GM18909 (cell line): Measurements from ENCODE around the gene CASQ2.
"Not testable (repeated sequence)": the region's sequence is repeated elsewhere in the genome, so short reads cannot be mapped to it uniquely, and the experiment has no call there.

Experiments
- ATAC-seq: cut with Tn5 transposase; IDR thresholded peaks from one replicate; pipeline ENCODE4 v1.9.1; 2021; ENCODE audit warnings: mild to moderate bottlenecking; ENCODE audit not compliant: unreplicated experiment, poor library complexity

Gene CASQ2

GRCh38 chr1:115781851-115782250 is 13.3 kb upstream of the CASQ2 start:
- ATAC-seq: no peak

- no peak for ATAC-seq
These were observed 12.8 kb upstream of the CASQ2 start for GRCh38 chr1:115781343-115781742.

DNA sequence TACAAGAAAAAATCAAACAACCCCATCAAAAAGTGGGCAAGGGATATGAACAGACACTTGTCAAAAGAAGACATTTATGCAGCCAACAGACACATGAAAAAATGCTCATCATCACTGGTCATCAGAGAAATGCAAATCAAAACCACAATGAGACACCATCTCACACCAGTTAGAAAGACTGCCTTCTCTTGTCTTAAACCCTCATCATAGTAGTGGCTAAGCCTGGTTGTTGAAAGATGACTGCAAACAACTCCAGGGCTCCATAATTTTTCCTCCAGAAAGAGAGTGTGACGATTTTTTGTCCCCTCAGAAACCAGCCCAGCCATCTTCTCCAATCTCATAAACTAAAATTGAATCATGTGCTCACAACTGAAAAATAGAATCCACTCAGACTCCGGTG is 12.1 kb upstream of the CASQ2 start:
- not testable (repeated sequence) for ATAC-seq

DNA sequence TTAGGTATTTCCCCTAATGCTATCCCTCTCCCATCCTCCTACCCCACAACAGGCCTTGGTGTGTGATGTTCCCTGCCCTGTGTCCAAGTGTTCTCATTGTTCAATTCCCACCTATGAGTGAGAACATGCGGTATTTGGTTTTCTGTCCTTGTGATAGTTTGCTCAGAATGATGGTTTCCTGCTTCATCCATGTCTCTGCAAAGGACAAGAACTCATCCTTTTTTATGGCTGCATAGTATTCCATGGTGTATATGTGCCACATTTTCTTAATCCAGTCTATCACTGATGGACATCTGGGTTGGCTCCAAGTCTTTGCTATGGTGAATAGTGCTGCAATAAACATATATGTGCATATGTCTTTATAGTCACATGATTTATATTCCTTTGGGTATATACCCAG is 10.6 kb upstream of the CASQ2 start:
- ATAC-seq: not testable (repeated sequence)

GRCh38 chr1:115771847-115772457 is 3.4 kb upstream of the CASQ2 start:
- ATAC-seq: peak; percentile 87

DNA sequence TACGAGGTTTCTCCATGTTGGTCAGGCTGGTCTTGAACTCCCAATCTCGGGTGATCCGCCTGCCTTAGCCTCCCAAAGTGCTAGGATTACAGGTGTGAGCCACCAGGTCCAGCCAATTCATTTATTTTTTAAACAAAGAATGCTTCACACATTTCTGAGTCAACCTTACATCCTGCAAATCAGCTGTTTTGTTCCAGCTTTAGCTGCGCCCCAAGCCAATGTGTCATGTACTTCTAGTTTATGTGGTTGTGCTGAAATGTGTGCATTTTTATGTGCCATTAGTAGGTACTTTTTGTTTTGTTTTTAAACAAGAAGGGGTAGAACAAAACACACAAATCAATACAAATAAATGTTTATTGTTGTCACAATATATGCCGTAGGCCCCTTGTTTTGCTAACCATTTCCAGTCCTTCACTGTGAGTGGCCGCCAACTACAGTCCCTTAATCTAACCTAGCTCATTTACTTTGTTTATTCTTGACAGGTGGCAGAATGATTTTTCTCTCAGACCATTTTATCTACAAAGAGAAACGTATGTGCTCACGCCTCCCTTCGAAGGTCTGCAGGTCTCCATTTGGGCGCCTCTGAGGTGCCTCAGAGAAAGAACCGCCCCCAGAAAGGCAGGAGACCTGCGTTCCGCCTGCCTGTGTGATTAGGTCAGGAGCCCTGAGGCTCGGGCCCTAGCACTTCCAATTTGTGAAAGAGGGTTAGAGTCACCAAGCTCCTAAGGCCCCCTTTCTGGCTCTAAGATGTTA is 2.8 kb upstream of the CASQ2 start:
- ATAC-seq: peak; percentile 39

GRCh38 chr1:115767403-115767802 is 1.1 kb downstream of the CASQ2 start:
- no peak for ATAC-seq

GRCh38 chr1:115765091-115765490 is 3.4 kb downstream of the CASQ2 start:
- no peak for ATAC-seq

GRCh38 chr1:115764541-115764940 is 4.0 kb downstream of the CASQ2 start:
- ATAC-seq: no peak

DNA sequence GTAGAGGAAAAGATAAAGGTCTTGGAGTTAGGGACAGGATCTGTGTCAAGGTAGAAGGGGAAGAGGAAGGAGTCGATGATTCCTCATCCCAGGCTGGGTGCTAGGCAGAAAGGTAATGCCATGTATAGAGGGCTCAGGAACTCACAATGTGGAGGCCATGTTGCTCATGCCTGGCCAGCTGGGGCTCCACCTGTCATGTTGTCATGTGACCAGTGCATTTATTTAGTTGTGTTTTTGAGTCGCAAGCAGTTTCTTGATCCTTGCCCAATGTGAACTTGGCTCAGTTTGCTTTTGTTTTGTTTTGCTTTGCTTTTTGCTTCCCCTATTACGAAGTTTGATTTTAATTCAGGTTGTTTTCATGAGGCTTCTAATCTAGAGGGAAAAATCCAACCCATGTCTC is 5.7 kb downstream of the CASQ2 start:
- no peak for ATAC-seq

DNA sequence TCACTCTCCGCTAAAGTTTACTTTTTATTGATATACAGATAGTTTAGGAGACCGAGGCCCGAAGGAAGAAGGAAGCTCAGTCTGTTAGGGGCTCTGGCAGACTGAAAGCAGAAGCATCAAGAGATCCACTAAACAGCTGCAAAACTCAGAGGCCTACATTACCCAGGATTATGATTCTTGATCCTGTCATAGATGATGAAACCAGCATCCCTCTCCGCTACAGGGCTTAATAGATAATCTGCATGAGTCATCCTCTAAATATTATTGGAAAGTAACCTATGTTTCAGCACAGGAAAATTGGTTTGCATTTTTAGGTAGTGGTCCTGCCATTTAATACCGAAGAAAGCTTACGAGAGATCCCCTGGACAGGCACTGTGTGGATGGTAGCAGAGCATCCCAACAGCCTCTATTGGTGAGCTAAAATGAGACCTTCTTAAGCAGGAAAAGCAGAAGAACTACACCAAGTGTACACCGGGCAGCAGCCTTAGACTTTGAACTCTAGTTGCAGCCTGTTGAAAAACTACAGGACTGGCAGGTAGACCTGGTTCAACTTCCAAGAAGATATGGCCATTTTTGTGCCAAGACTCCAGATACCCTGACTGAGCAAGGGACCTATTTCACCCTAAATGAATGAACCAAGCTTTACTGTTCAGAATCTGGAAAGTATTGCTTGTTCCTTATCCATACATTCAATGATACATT is 6.8 kb downstream of the CASQ2 start:
- ATAC-seq: no peak

DNA sequence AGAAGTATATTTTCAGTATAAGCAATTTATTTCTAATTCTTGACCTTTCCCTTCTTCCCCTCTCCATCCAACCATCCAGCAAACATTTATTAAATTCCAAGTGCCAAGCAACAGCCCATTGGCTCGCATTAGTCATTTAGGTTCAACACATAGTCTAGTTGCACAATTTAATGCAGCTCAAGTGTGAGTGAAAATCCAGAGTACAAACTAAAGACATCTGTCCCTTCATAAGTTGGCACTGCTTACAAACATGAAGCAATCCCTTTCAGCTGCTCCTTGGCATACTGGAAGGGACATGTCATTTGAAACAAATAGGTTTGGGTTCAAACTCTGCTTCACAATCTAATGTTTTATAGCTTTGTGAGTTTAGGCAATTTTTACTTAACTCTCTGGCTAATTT is 10.7 kb downstream of the CASQ2 start:
- ATAC-seq: no peak

- no peak for ATAC-seq
These were observed 11.2 kb downstream of the CASQ2 start for GRCh38 chr1:115757326-115757725.

DNA sequence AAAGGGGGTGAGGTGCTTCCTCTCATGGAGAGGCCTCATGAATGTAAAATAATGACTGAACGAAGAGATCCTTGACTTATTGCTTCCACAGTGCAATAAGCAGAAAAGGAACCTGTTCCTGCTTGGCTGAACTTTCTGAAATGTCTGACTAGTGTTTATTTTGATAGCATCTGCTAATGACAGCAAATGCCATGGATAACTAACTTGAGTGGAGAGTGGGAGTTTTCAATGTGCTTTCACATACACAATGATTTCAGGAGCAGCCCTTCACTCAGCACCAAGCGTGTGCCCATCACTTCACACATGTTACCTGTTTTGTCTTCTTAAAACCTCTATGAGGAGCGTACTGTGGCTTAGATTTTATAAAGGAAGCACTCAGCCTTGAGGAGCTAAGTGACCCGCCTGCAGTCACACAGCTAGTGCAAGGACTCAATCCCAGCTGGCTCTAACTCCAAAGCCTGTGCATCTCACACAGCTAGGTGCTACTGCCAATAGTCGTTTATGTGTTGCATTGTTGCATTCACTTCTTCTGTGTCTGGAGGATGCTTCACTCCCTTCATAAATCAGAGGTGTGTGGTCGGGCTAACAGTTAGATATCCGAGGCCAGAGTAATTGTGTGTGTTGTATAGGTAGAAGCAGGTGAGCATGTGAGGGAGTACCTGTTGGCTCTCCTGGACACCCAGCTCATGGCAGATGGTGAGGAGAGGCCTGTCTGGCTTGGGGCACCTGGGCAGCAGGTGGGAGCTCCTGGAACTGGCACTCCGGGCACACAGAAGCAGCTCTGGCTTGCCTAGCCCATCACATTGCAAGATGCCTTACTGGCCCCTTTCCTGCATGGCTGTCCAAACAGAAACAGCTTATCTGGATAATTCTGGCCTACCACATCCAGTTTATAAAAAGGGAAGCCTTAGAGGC is 12.8 kb downstream of the CASQ2 start:
- ATAC-seq: no peak

GRCh38 chr1:115753830-115754229 is 14.7 kb downstream of the CASQ2 start:
- no peak for ATAC-seq

DNA sequence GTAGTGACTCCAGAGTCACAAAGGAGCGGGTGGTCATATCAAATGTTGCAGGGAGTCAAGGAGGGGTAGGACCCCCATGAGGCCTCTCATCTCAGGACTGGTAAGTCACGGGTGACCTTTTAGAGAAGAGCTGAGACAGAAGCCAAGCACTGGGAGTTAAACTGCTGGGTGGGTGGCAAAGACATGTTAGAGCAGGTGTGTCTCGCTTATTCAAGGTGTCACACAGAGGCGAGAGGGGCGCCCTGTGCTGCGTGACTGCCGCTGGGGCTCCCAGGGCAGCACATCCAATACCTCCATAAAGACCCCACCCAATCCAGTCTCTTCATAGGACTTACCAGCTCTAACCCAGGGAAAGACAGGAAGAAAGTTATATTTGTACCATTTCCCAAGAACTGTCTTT is 15.2 kb downstream of the CASQ2 start:
- ATAC-seq: no peak

GRCh38 chr1:115748401-115749150 is 19.9 kb downstream of the CASQ2 start:
- no peak for ATAC-seq

- no peak for ATAC-seq
These were observed 22.4 kb downstream of the CASQ2 start for GRCh38 chr1:115746021-115746690.

DNA sequence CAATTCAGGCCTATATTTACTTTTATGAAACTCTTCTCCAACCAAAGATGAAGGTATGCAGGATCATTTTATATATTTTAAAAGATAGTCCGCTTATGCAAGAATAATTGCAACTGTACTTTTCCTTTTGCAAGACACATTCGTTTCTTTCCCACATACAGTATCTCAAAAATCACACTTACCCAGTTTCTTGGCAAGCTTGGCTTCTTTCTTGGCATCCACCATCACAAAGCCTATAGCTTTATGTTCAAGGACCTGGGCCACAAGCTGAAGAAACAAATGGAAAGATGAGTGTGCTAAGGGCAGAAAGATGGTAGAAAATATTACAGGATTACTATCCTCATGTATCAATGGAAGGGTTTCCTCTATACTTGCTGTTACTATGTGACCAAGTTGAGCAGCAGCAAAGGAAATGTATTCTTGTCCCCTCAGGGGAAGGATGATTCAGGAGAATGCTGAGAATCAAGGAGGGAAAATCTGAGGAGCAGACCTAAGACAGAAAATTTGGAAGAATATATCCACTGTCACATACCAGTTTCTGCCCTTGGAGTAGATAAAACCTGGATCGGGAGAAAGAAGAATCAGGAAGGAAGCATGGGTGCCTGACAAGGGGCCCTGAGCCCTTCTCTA is 23.8 kb downstream of the CASQ2 start:
- ATAC-seq: no peak
